NT2/D1 (cell line): ENCODE data around the gene NAP1L5.

ENCODE experiments used
- DNase-seq: peaks from one replicate; pipeline ENCODE4 v3.0.0-alpha.2; 2011; ENCODE audit warnings: low read depth, low spot score
- H3K27me3 ChIP-seq: 2 replicates; pipeline ENCODE4 v1.6.0; 2011; ENCODE audit warnings: mild to moderate bottlenecking; ENCODE audit not compliant: insufficient read length, insufficient read depth
- H3K36me3 ChIP-seq: 2 replicates; pipeline ENCODE4 v1.6.1; 2011; ENCODE audit warnings: mild to moderate bottlenecking, low read length, mixed read lengths; ENCODE audit not compliant: insufficient read depth, insufficient read length
- H3K4me1 ChIP-seq: 2 replicates; pipeline ENCODE4 v1.5.1; 2011; ENCODE audit not compliant: insufficient read depth, insufficient read length
- H3K4me3 ChIP-seq: 2 replicates; pipeline ENCODE4 v1.5.1; 2011; ENCODE audit warnings: low read depth; ENCODE audit not compliant: insufficient read length
- H3K9ac ChIP-seq: 2 replicates; pipeline ENCODE4 v1.6.0; 2011; ENCODE audit warnings: low read depth; ENCODE audit not compliant: insufficient read length
- H3K9me3 ChIP-seq: 2 replicates; pipeline ENCODE4 v1.5.1; 2011; ENCODE audit warnings: mild to moderate bottlenecking, low read length; ENCODE audit not compliant: insufficient read depth
- SUZ12 ChIP-seq: IDR thresholded peaks from 2 replicates; pipeline ENCODE4 v1.6.1; 2011; ENCODE audit not compliant: insufficient read length, insufficient read depth; ENCODE audit errors: extremely low read depth
- YY1 ChIP-seq: IDR thresholded peaks from 2 replicates; pipeline ENCODE4 v1.6.1; 2011; ENCODE audit not compliant: insufficient read length, insufficient read depth
- ZNF274 ChIP-seq: IDR thresholded peaks from 2 replicates; pipeline ENCODE4 v1.6.1; 2011; ENCODE audit warnings: mild to moderate bottlenecking, low read depth, low read length

NAP1L5 gene, protein sequence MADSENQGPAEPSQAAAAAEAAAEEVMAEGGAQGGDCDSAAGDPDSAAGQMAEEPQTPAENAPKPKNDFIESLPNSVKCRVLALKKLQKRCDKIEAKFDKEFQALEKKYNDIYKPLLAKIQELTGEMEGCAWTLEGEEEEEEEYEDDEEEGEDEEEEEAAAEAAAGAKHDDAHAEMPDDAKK

GRCh38 chr4:88697588-88698329 is at the start of gene NAP1L5:
TSS of gene NAP1L5 (minus strand) at chr4:88697829. CDS start at chr4:88697754, 75 bp downstream.
- Histone ChIP-seq H3K9me3 (no peaks in the 10 kb centered on the region), H3K4me3 (peak within 1 kb of the TSS; percentile 77), H3K4me1 (no peaks in the 10 kb centered on the region), H3K9ac (peak within 1 kb of the TSS; percentile 75), H3K27me3 (peaks cover 21% of the 10 kb centered on the region), H3K36me3 (no peaks in the 10 kb centered on the region)
- TF ChIP-seq SUZ12 (no peak), YY1 (no peak), ZNF274 (no peak)
- DNase-seq, result peak; percentile 38

- no peak overlapping the region for H3K9ac ChIP-seq
- H3K4me1 ChIP-seq, result no peaks in the 10 kb centered on the region
- H3K9me3 ChIP-seq, result no peaks in the 10 kb centered on the region
- no peak for TF ChIP-seq YY1
- TF ChIP-seq ZNF274, result no peak
- no peak for TF ChIP-seq SUZ12
- DNase-seq, result no peak
- H3K36me3 ChIP-seq, result peaks cover 27% of the 10 kb centered on the region
- no peaks in the 10 kb centered on the region for H3K27me3 ChIP-seq
- no peak overlapping the region for H3K4me3 ChIP-seq
Measured at GRCh38 chr4:88747351-88747750, 49.7 kb upstream of the NAP1L5 start.

DNA sequence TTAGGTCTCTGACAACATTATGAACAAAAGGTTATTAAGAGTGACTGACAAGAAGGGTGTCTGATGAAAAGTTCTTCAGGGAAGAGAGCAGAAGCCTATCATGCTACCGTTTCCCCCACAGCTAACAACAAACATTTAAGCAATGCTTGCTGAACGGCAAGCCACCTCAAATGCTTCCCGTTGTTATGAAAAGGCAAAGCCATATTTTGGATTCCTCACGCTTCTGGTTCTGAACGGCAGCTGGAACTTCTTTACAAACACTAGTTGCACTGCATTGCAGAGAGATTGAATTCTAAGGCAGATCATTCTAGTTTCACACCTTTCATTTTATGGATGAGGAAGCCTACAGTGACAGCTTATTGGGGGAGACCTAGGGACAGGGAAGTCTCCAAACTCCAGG is 48.6 kb upstream of the NAP1L5 start:
- H3K9me3 ChIP-seq, result no peaks in the 10 kb centered on the region
- peaks cover 27% of the 10 kb centered on the region for H3K36me3 ChIP-seq
- no peaks in the 10 kb centered on the region for H3K27me3 ChIP-seq
- TF ChIP-seq ZNF274 (no peak), YY1 (no peak), SUZ12 (no peak)
- H3K4me1 ChIP-seq, result no peaks in the 10 kb centered on the region
- no peak for DNase-seq
- H3K9ac ChIP-seq, result no peak overlapping the region
- H3K4me3 ChIP-seq, result no peak overlapping the region

GRCh38 chr4:88745581-88746163 is 48.0 kb upstream of the NAP1L5 start:
- Histone ChIP-seq H3K9ac (no peak overlapping the region), H3K4me1 (no peaks in the 10 kb centered on the region), H3K36me3 (peaks cover 27% of the 10 kb centered on the region), H3K27me3 (no peaks in the 10 kb centered on the region), H3K4me3 (no peak overlapping the region), H3K9me3 (no peaks in the 10 kb centered on the region)
- TF ChIP-seq SUZ12, result no peak
- no peak for TF ChIP-seq YY1
- TF ChIP-seq ZNF274, result no peak
- DNase-seq, result no peak

GRCh38 chr4:88745175-88745574 is 47.5 kb upstream of the NAP1L5 start:
- Histone ChIP-seq H3K4me1 (no peaks in the 10 kb centered on the region), H3K36me3 (peaks cover 24% of the 10 kb centered on the region), H3K9ac (no peak overlapping the region), H3K27me3 (no peaks in the 10 kb centered on the region), H3K9me3 (no peaks in the 10 kb centered on the region), H3K4me3 (no peak overlapping the region)
- no peak for DNase-seq
- TF ChIP-seq YY1, result no peak
- no peak for TF ChIP-seq SUZ12
- no peak for TF ChIP-seq ZNF274

DNA sequence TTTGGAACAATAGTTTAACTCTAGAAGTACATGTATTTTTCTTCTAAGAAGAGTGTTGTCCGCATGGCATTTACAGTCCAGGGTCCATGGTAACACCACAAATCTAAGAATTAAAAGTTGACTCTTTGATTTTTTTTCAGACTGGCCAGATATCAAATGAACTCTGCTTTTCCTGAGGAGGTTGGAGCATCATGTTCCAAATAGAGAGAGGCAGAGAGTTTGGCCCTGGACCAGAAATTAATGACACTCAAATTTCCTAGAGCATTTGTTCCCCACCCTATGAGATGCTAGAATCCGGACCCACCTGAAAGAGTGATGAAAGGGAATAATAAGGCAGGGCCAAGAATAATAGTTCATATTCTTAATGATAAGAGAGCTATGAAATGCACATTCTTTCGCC is 47.0 kb upstream of the NAP1L5 start:
- no peak for TF ChIP-seq SUZ12
- TF ChIP-seq ZNF274, result no peak
- no peak for TF ChIP-seq YY1
- DNase-seq, result no peak

GRCh38 chr4:88743696-88744095 is 46.1 kb upstream of the NAP1L5 start:
- Histone ChIP-seq H3K9ac (no peak overlapping the region), H3K4me1 (no peaks in the 10 kb centered on the region), H3K27me3 (no peaks in the 10 kb centered on the region), H3K9me3 (no peaks in the 10 kb centered on the region), H3K4me3 (no peak overlapping the region), H3K36me3 (peaks cover 9% of the 10 kb centered on the region)
- TF ChIP-seq ZNF274 (no peak), SUZ12 (no peak), YY1 (no peak)
- DNase-seq, result no peak

More for the DNA sequence above, 47.0 kb upstream of the NAP1L5 start:
- Histone ChIP-seq H3K9me3 (no peaks in the 10 kb centered on the region), H3K4me1 (no peaks in the 10 kb centered on the region), H3K9ac (no peak overlapping the region), H3K4me3 (no peak overlapping the region), H3K36me3 (peaks cover 18% of the 10 kb centered on the region), H3K27me3 (no peaks in the 10 kb centered on the region)
